ENCODE data around the gene POPDC3.

DNA sequence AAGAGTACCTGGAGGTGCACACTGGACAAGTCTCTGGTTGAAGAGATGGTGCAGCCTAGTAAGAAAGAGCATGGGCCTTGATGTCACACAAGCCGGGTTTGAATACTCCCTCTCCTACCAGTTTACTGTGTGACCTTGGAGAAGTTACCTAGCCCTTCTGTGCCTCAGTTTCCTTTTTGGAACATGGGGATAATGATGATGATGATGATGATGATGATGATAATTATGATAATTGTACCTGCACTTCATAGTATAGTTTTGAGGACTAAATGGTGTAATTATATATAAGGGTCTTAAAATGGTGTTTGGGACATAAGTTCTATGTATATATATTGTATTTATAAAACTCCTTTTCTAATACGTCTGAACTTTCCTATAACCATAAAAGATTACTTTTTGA lies 41.7 kb downstream of the POPDC3 start:
- no peak for TF ChIP-seq POLR2A (IDR thresholded peaks at IDR 0.05)
- TF ChIP-seq, protein P1, sequence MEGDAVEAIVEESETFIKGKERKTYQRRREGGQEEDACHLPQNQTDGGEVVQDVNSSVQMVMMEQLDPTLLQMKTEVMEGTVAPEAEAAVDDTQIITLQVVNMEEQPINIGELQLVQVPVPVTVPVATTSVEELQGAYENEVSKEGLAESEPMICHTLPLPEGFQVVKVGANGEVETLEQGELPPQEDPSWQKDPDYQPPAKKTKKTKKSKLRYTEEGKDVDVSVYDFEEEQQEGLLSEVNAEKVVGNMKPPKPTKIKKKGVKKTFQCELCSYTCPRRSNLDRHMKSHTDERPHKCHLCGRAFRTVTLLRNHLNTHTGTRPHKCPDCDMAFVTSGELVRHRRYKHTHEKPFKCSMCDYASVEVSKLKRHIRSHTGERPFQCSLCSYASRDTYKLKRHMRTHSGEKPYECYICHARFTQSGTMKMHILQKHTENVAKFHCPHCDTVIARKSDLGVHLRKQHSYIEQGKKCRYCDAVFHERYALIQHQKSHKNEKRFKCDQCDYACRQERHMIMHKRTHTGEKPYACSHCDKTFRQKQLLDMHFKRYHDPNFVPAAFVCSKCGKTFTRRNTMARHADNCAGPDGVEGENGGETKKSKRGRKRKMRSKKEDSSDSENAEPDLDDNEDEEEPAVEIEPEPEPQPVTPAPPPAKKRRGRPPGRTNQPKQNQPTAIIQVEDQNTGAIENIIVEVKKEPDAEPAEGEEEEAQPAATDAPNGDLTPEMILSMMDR (IDR thresholded peaks at IDR 0.05 in 4 of 5, conservative IDR thresholded peaks at IDR 0.05 in 1 of 5), result no peak
